Naive thymus-derived CD8-positive, alpha-beta T cell (primary cell): ENCODE data around the gene MLST8. TPM values are rescaled to one million over a fixed set of nuclear protein-coding genes. Genes with fewer than 3 reads are reported as not detected.
"Not testable (repeated sequence)": the region's sequence is repeated elsewhere in the genome, so short reads cannot be mapped to it uniquely, and the experiment has no call there.

Experiments used
- ATAC-seq, 2 donors: fragments of 150-1000 bp; cut with Tn5 transposase in 1 of 2; sonication (Bioruptor Pico), chemical (Tn5 transposase) in 1 of 2; 1 replicate in 1 of 2; 2 replicates in 1 of 2; pipeline ENCODE4 v1.10.0; 2021; ENCODE audit warnings: mild to moderate bottlenecking in 2 of 2, moderate library complexity in 2 of 2
- POLR2A ChIA-PET: fragments of 350-600 bp; sonication (Branson Sonifier 250); formaldehyde crosslinking; loops from one replicate; lab custom pipeline; 2021; ENCODE audit warnings: antibody characterized with exemption; lab: Charles Lee
- DNase-seq, 10 donors: peaks; one replicate each; pipeline versions ENCODE4 v3.0.0 to v3.0.0-alpha.2; 2020 to 2022
- H3K27ac Mint-ChIP-seq, 10 donors: one replicate each; pipeline ENCODE4 v1.8.0; 2020 to 2022; ENCODE audit warnings: mild to moderate bottlenecking in 10 of 10, mixed read lengths in 10 of 10, moderate library complexity in 4 of 10, inconsistent platforms in 1 of 10
- H3K27me3 Mint-ChIP-seq, 5 donors: one replicate each; pipeline ENCODE4 v1.8.0; 2021 to 2022; ENCODE audit warnings: mixed read lengths in 5 of 5
- H3K36me3 Mint-ChIP-seq, 3 donors: one replicate each; pipeline ENCODE4 v1.8.0; 2020 to 2022; ENCODE audit warnings: mixed read lengths in 3 of 3, mild to moderate bottlenecking in 2 of 3, inconsistent platforms in 1 of 3
- H3K4me1 Mint-ChIP-seq, 4 donors: one replicate each; pipeline ENCODE4 v1.8.0; 2021 to 2022; ENCODE audit warnings: mixed read lengths in 4 of 4
- H3K4me3 Mint-ChIP-seq, 10 donors: one replicate each; pipeline ENCODE4 v1.8.0; 2020 to 2022; ENCODE audit warnings: mild to moderate bottlenecking in 10 of 10, mixed read lengths in 10 of 10, moderate library complexity in 6 of 10, inconsistent platforms in 1 of 10
- H3K9me3 Mint-ChIP-seq, 9 donors: one replicate each; pipeline ENCODE4 v1.8.0; 2020 to 2022; ENCODE audit warnings: mixed read lengths in 9 of 9, mild to moderate bottlenecking in 3 of 9, inconsistent platforms in 1 of 9, moderate library complexity in 1 of 9
- polyA plus RNA-seq, 3 donors: library from polyadenylated mRNA; unstranded; fragments of 300-500 nt; fragmentation: Illumina TruSeq; gene quantifications; one replicate each; pipeline ENCODE4 v1.2.3, GENCODE V29; 2021
- total RNA-seq, 8 experiments: library from RNA in 2 of 8; stranded (reverse) in 2 of 8; gene quantifications; one replicate each; pipeline ENCODE4 v1.2.3 and lab custom pipeline; 2021 to 2026

MLST8 gene
- total and polyA plus RNA-seq, 5 experiments from 2014 or later, result 29.9 to 53.2 (median 40.4) TPM

GRCh38 chr16:2195322-2196161, 9.7 kb upstream of the MLST8 start:
- ATAC-seq (peak; percentile 36 to 43), DNase-seq (no peak)
- Mint-ChIP-seq H3K27me3 (peaks cover 6 to 32% (median 19%) of the 10 kb centered on the region in 5 donors), H3K9me3 (no peaks in the 10 kb centered on the region), H3K4me3 (peak overlapping the region in 7 of 10 donors; percentile 2 to 79 (median 50)), H3K36me3 (no peaks in the 10 kb centered on the region), H3K4me1 (peaks cover 2 to 15% (median 7%) of the 10 kb centered on the region in 4 donors), H3K27ac (no peak overlapping the region)
- POLR2A ChIA-PET, result interaction anchor here (0.5 to 3.6 kb wide), 8 partner anchors 9 to 306 kb away, joined by 3 to 13 read pairs (median 8); partner anchors contain the start of genes ABCA3, ECI1, MLST8 and TRAF7

DNA sequence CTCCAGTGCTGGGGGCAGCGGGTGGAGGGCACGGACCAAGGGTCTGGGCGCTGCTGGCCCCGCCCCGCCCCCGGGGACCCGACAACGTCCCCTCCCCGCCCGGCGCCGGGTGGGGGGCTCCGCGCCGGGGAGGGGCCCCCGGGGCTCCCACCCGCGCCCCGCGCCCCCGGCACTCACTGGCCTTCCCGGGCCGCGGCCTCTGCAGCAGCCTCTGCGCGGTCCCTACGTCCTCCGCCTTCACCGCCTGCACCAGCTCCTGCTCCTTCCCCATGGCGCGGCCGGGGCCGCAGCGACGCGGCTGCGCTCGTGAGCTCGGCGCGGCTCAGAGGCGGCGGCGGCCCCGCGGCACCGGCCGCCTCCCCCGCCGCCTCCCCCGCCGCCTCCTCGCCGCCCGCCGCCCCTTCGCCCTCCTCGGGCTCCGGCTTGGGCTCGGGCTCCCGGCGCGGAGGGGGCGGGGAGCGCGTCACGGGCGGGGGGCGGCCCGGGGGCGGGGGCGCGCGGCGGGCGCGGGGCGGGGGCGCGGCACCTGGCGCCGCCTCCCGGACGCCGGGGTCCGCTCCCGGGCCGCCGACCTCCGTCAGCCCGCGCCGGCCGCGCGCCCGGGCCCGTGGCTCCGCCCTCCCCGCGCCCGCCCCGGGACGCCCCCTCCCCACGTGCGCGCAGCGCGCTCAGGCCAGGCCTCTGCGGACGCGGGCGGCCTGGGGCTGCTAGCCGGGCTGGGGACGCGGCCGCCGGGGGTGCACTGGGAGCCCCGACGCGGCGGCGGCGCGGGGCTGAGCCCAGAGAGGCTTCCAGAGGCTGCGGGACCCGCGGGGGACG, 8.9 kb upstream of the MLST8 start, which contains the start of gene CASKIN1:
Gene CASKIN1 (minus strand): TSS at position 444 of the 819 bp plus-strand sequence. CDS start 173 bp downstream, at position 271.
- POLR2A ChIA-PET, result interaction anchor here (0.7 to 3.6 kb wide), 3 partner anchors 8 to 64 kb away, joined by 3 to 12 read pairs (median 10); partner anchors contain the start of genes MLST8 and TRAF7
- peak within 1 kb of the TSS; percentile 24 to 73 (median 58) for H3K4me3 Mint-ChIP-seq
- DNase-seq (peak in 2 of 10 donors; percentile 15 to 31), ATAC-seq (peak; percentile 57 to 62)
- no peaks in the 10 kb centered on the region for H3K36me3 Mint-ChIP-seq
- peaks cover 2 to 15% (median 7%) of the 10 kb centered on the region in 4 donors for H3K4me1 Mint-ChIP-seq
- H3K9me3 Mint-ChIP-seq, result no peaks in the 10 kb centered on the region
- H3K27me3 Mint-ChIP-seq, result peaks cover 6 to 32% (median 19%) of the 10 kb centered on the region in 5 donors
- H3K27ac Mint-ChIP-seq, result no peak within 1 kb of the TSS

DNA sequence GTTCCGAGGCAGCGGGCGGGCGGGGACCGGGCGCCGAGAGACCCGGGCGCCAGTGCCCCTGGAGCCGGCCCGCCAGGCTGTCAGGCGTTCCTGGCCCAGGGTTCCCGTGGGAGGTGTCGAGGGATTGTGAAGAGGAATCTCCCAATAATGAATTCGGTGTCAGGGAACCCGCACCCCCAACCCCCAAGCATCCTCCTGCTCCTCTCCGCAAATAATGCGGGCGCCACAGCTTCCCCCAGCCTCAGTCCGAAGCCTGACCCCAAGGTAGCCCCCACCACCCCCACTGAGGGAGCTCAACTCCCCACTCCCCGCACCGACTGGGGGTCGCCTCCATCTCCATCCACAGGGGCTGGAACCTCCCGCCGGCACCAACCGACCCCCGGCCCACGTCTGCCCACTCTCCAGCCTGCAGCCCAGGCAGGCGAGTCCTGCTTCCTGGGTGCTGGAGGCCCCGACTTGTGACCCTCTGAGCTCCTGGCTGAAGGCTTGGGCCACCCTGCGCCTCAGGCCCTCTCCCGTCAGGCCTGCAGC, 8.2 kb upstream of the MLST8 start:
- POLR2A ChIA-PET, result interaction anchor here (3.6 kb wide), 1 partner anchor 8 kb away, joined by 12 read pairs; the partner anchor contains the start of gene MLST8
- H3K4me1 Mint-ChIP-seq, result peaks cover 2 to 15% (median 7%) of the 10 kb centered on the region in 4 donors
- ATAC-seq, result no peak
- peaks cover 6 to 32% (median 19%) of the 10 kb centered on the region in 5 donors for H3K27me3 Mint-ChIP-seq
- H3K27ac Mint-ChIP-seq, result no peak overlapping the region
- H3K9me3 Mint-ChIP-seq, result no peaks in the 10 kb centered on the region
- H3K36me3 Mint-ChIP-seq, result no peaks in the 10 kb centered on the region
- peak in 1 of 10 donors; percentile 2 for DNase-seq
- peak overlapping the region; percentile 24 to 72 (median 54) for H3K4me3 Mint-ChIP-seq

DNA sequence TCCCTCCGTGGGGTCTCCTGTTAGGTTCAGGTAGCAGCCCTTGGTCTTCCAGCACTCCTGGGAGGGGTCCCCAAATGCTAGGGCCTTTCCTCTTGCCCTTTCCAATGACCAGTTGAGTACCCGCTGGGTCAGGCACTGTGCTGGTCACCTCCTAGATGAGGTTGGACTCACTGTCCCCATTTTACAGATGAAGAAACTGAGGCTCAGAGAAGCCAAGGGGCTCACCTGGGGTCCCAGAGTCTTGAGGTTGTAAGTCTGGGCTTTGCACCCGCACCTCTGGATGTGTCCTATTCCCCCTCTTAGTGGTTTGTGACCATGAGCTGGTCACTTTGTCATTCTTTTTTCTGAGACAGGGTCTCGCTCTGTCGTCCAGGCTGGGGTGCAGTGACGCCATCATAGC, 7.5 kb upstream of the MLST8 start:
- H3K27me3 Mint-ChIP-seq, result peaks cover 6 to 32% (median 19%) of the 10 kb centered on the region in 5 donors
- ATAC-seq (no peak), DNase-seq (no peak)
- H3K4me1 Mint-ChIP-seq, result peaks cover 2 to 15% (median 7%) of the 10 kb centered on the region in 4 donors
- H3K9me3 Mint-ChIP-seq, result no peaks in the 10 kb centered on the region
- H3K36me3 Mint-ChIP-seq, result no peaks in the 10 kb centered on the region
- POLR2A ChIA-PET, result no interaction called here
- H3K27ac Mint-ChIP-seq, result no peak overlapping the region
- H3K4me3 Mint-ChIP-seq, result peak overlapping the region; percentile 29 to 72 (median 58)

GRCh38 chr16:2198283-2198682, 7.0 kb upstream of the MLST8 start:
- peaks cover 2 to 15% (median 7%) of the 10 kb centered on the region in 4 donors for H3K4me1 Mint-ChIP-seq
- no peak for ATAC-seq
- POLR2A ChIA-PET, result no interaction called here
- H3K27me3 Mint-ChIP-seq, result peaks cover 6 to 32% (median 19%) of the 10 kb centered on the region in 5 donors
- H3K36me3 Mint-ChIP-seq, result no peaks in the 10 kb centered on the region
- no peaks in the 10 kb centered on the region for H3K9me3 Mint-ChIP-seq
- DNase-seq, result no peak
- peak overlapping the region; percentile 29 to 72 (median 56) for H3K4me3 Mint-ChIP-seq
- no peak overlapping the region for H3K27ac Mint-ChIP-seq

- no peaks in the 10 kb centered on the region for H3K36me3 Mint-ChIP-seq
Observed at GRCh38 chr16:2199095-2199494, 6.2 kb upstream of the MLST8 start.

GRCh38 chr16:2199621-2200139, 5.6 kb upstream of the MLST8 start:
- H3K9me3 Mint-ChIP-seq, result no peaks in the 10 kb centered on the region
- H3K27ac Mint-ChIP-seq, result no peak overlapping the region
- no peak overlapping the region for H3K4me3 Mint-ChIP-seq
- peaks cover 6 to 31% (median 19%) of the 10 kb centered on the region in 5 donors for H3K27me3 Mint-ChIP-seq
- ATAC-seq (no peak), DNase-seq (no peak)
- H3K36me3 Mint-ChIP-seq, result no peaks in the 10 kb centered on the region
- POLR2A ChIA-PET, result no interaction called here
- H3K4me1 Mint-ChIP-seq, result peaks cover 7 to 20% (median 13%) of the 10 kb centered on the region in 4 donors

More at GRCh38 chr16:2199095-2199494, 6.2 kb upstream of the MLST8 start:
- Mint-ChIP-seq H3K4me3 (peak overlapping the region in 1 of 10 donors; percentile 9), H3K9me3 (no peaks in the 10 kb centered on the region), H3K27me3 (peaks cover 6 to 32% (median 19%) of the 10 kb centered on the region in 5 donors), H3K27ac (no peak overlapping the region), H3K4me1 (peaks cover 3 to 15% (median 8%) of the 10 kb centered on the region in 4 donors)
- DNase-seq (no peak), ATAC-seq (no peak)
- POLR2A ChIA-PET, result no interaction called here

DNA sequence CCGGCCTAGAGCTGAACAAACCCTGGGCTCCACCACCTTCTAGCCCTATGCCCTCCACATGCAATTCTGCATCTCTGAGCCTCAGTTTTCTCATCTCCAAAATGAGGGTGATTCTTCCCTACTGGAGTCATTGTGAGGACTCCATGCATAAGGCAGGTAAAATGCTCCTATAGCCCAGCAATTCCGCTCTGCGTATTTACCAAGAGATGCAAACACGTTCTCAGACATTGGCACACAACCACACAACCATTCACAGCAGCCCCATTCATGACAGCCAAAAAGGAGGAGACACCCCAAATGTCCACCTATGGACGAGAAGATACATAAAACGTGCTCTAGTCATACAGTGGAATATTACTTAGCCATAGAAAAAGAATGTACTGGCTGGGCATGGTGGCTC, 4.9 kb upstream of the MLST8 start:
- Mint-ChIP-seq H3K4me3 (no peak overlapping the region), H3K4me1 (peaks cover 6 to 15% (median 8%) of the 10 kb centered on the region in 4 donors), H3K9me3 (no peaks in the 10 kb centered on the region), H3K27ac (no peak overlapping the region), H3K27me3 (peaks cover 3 to 27% (median 17%) of the 10 kb centered on the region in 5 donors), H3K36me3 (no peaks in the 10 kb centered on the region)
- ATAC-seq (no peak), DNase-seq (no peak)
- POLR2A ChIA-PET, result no interaction called here

DNA sequence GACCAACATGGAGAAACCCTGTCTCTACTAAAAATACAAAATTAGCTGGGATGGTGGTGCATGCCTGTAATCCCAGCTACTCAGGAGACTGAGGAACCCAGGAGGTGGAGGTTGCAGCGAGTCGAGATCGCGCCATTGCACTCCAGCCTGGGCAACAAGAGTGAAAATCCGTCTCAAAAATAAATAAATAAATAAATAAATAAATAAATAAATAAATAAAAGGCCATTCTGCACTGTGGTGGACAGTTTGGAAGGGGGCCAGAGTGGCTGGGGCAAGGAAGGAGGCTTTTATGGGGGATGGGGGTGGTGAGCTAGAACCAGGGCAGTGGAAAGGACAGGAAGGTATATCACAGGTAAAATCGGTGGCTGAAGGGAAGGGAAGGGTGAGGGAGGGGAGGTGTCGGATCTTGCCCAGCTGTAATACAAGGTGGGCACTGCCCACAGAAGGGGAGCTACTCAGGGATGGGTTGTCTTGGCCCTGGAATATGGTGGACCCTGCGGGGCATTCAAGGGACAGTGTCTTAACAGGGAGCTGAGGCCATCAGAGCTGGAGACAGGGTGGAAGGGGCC, 2.0 kb upstream of the MLST8 start:
- peak overlapping the region in 9 of 10 donors; percentile 38 to 85 (median 75) for H3K4me3 Mint-ChIP-seq
- DNase-seq, ATAC-seq, H3K9me3 Mint-ChIP-seq: not testable (repeated sequence)
- POLR2A ChIA-PET, result interaction anchor here (1.0 to 5.3 kb wide), 5 partner anchors 8 to 49 kb away, joined by 3 to 58 read pairs (median 12); partner anchors contain the start of genes CASKIN1, PGP and TRAF7
- H3K27me3 Mint-ChIP-seq, result peaks cover 0 to 14% (median 9%) of the 10 kb centered on the region in 5 donors
- H3K4me1 Mint-ChIP-seq, result peaks cover 11 to 27% (median 25%) of the 10 kb centered on the region in 4 donors
- H3K36me3 Mint-ChIP-seq, result peaks cover 0 to 11% (median 7%) of the 10 kb centered on the region in 3 donors
- peak overlapping the region in 5 of 10 donors; percentile 32 to 60 (median 52) for H3K27ac Mint-ChIP-seq

GRCh38 chr16:2204416-2205103, 694 bp upstream of the MLST8 start:
- peaks cover 0 to 21% (median 8%) of the 10 kb centered on the region in 3 donors for H3K36me3 Mint-ChIP-seq
- no peak for DNase-seq
- peak overlapping the region; percentile 75 to 88 (median 80) for H3K4me3 Mint-ChIP-seq
- POLR2A ChIA-PET, result interaction anchor here (0.6 to 5.3 kb wide), 13 partner anchors 9 to 477 kb away, joined by 3 to 58 read pairs (median 4); partner anchors contain the start of genes CASKIN1, E4F1, ECI1 and NHERF2
- no peaks in the 10 kb centered on the region for H3K9me3 Mint-ChIP-seq
- no peak for ATAC-seq
- peak overlapping the region; percentile 61 to 89 (median 82) for H3K27ac Mint-ChIP-seq
- H3K27me3 Mint-ChIP-seq, result peaks cover 0 to 6% (median 0%) of the 10 kb centered on the region in 5 donors
- H3K4me1 Mint-ChIP-seq, result peaks cover 11 to 28% (median 25%) of the 10 kb centered on the region in 4 donors

GRCh38 chr16:2205967-2206313, 686 bp downstream of the MLST8 start:
- Mint-ChIP-seq H3K36me3 (peaks cover 0 to 23% (median 8%) of the 10 kb centered on the region in 3 donors), H3K27ac (peak overlapping the region in 9 of 10 donors; percentile 70 to 95 (median 87)), H3K4me1 (peaks cover 11 to 28% (median 25%) of the 10 kb centered on the region in 4 donors), H3K27me3 (no peaks in the 10 kb centered on the region), H3K4me3 (peak overlapping the region; percentile 66 to 88 (median 75)), H3K9me3 (no peaks in the 10 kb centered on the region)
- DNase-seq, result no peak
- peak in 1 of 2 donors; percentile 15 for ATAC-seq
- POLR2A ChIA-PET, result interaction anchor here (0.6 to 5.3 kb wide), 18 partner anchors 9 to 315 kb away, joined by 3 to 58 read pairs (median 4); partner anchors contain the start of genes AMDHD2, CASKIN1, E4F1 and ECI1
